Naive thymus-derived CD4-positive, alpha-beta T cell (primary cell): ENCODE results near the gene GOLGA7B. TPM values are rescaled to one million over a fixed set of nuclear protein-coding genes. Genes with fewer than 3 reads are reported as not detected.

Experiments
- ATAC-seq: fragments of 150-1000 bp; cut with Tn5 transposase; 2 replicates; pipeline ENCODE4 v1.10.0; 2021; ENCODE audit warnings: mild to moderate bottlenecking, moderate library complexity
- CTCF ChIA-PET: fragments of 350-600 bp; sonication (Branson Sonifier 250); formaldehyde crosslinking; loops from one replicate; lab custom pipeline; 2021; ENCODE audit warnings: antibody characterized with exemption; lab: Charles Lee
- POLR2A ChIA-PET: fragments of 350-600 bp; sonication (Branson Sonifier 250); formaldehyde crosslinking; loops from one replicate; lab custom pipeline; 2021; ENCODE audit warnings: antibody characterized with exemption, inconsistent platforms; lab: Charles Lee
- DNase-seq, 9 donors: peaks; one replicate each; pipeline versions ENCODE4 v3.0.0 to v3.0.0-alpha.2; 2020 to 2022; ENCODE audit warnings: mixed read lengths in 1 of 9
- H3K27ac ChIP-seq: one replicate; pipeline ENCODE4 v1.7.0; 2013; ENCODE audit warnings: mild to moderate bottlenecking, low read depth, low read length, moderate library complexity
- H3K27me3 ChIP-seq, 2 donors: one replicate each; pipeline ENCODE4 v1.7.0; 2013; ENCODE audit warnings: low read length in 2 of 2, mild to moderate bottlenecking in 2 of 2, moderate library complexity in 2 of 2; ENCODE audit not compliant: control insufficient read depth in 2 of 2, insufficient read depth in 2 of 2
- H3K36me3 ChIP-seq, 3 experiments: 1 replicate in 2 of 3; 2 replicates in 1 of 3; pipeline ENCODE4 v1.7.0; 2013; ENCODE audit warnings: low read length in 3 of 3, mild to moderate bottlenecking in 3 of 3, moderate library complexity in 1 of 3; ENCODE audit not compliant: insufficient read depth in 3 of 3, control insufficient read depth in 2 of 3
- H3K4me1 ChIP-seq, 2 donors: one replicate each; pipeline ENCODE4 v1.7.0; 2013; ENCODE audit warnings: low read length in 2 of 2, mild to moderate bottlenecking in 2 of 2, moderate library complexity in 1 of 2; ENCODE audit not compliant: control insufficient read depth in 2 of 2, insufficient read depth in 2 of 2
- H3K4me3 ChIP-seq: 2 replicates; pipeline ENCODE4 v1.7.0; 2013; ENCODE audit warnings: mild to moderate bottlenecking, low read length
- H3K9me3 ChIP-seq, 3 experiments: 1 replicate in 2 of 3; 2 replicates in 1 of 3; pipeline ENCODE4 v1.7.0; 2013; ENCODE audit warnings: low read length in 3 of 3; ENCODE audit not compliant: control insufficient read depth in 2 of 3
- H3K27ac Mint-ChIP-seq, 9 donors: one replicate each; pipeline ENCODE4 v1.8.0; 2020 to 2022; ENCODE audit warnings: mixed read lengths in 9 of 9, mild to moderate bottlenecking in 8 of 9, moderate library complexity in 5 of 9, inconsistent platforms in 2 of 9
- H3K27me3 Mint-ChIP-seq, 5 donors: one replicate each; pipeline ENCODE4 v1.8.0; 2021 to 2022; ENCODE audit warnings: mixed read lengths in 5 of 5, mild to moderate bottlenecking in 1 of 5
- H3K36me3 Mint-ChIP-seq, 5 donors: one replicate each; pipeline ENCODE4 v1.8.0; 2020 to 2022; ENCODE audit warnings: mixed read lengths in 5 of 5, mild to moderate bottlenecking in 3 of 5, inconsistent platforms in 1 of 5
- H3K4me1 Mint-ChIP-seq, 7 donors: one replicate each; pipeline ENCODE4 v1.8.0; 2020 to 2022; ENCODE audit warnings: mixed read lengths in 7 of 7, mild to moderate bottlenecking in 3 of 7, inconsistent platforms in 1 of 7
- H3K4me3 Mint-ChIP-seq, 10 donors: one replicate each; pipeline ENCODE4 v1.8.0; 2020 to 2022; ENCODE audit warnings: mild to moderate bottlenecking in 10 of 10, mixed read lengths in 10 of 10, moderate library complexity in 6 of 10, inconsistent platforms in 2 of 10
- H3K9me3 Mint-ChIP-seq, 11 donors: one replicate each; pipeline ENCODE4 v1.8.0; 2020 to 2022; ENCODE audit warnings: mixed read lengths in 11 of 11, mild to moderate bottlenecking in 4 of 11, inconsistent platforms in 1 of 11, moderate library complexity in 1 of 11
- intact Hi-C, 2 donors: fragments of 100-400 bp; cut with micrococcal nuclease; formaldehyde crosslinking; loops; one replicate each; pipeline ENCODE4 v1.15.1; 2023
- polyA plus RNA-seq, 2 donors: library from polyadenylated mRNA; unstranded; fragments of 300-500 nt; fragmentation: Illumina TruSeq; gene quantifications; one replicate each; pipeline ENCODE4 v1.2.3, GENCODE V29; 2021
- total RNA-seq, 6 experiments: library from RNA in 5 of 6; stranded (reverse) in 5 of 6; gene quantifications; 1 replicate in 5 of 6; 2 replicates in 1 of 6; pipeline ENCODE4 v1.2.3 and lab custom pipeline; 2021 to 2026

The GOLGA7B gene
- total and polyA plus RNA-seq, 7 experiments from 2014 or later: 0.62 to 8.5 (median 6.4) TPM

- Histone ChIP-seq H3K27ac (no peak overlapping the region), H3K27me3 (no peaks in the 10 kb centered on the region), H3K9me3 (no peaks in the 10 kb centered on the region), H3K4me3 (no peak overlapping the region), H3K4me1 (no peaks in the 10 kb centered on the region), H3K36me3 (no peaks in the 10 kb centered on the region)
- DNase-seq (no peak), ATAC-seq (no peak)
- no peaks in the 10 kb centered on the region for H3K36me3 Mint-ChIP-seq
- CTCF ChIA-PET: interaction anchor here (1.0 to 1.2 kb wide), 2 partner anchors 7 to 141 kb away, joined by 3 to 4 read pairs; no protein-coding TSS in a partner anchor
- H3K9me3 Mint-ChIP-seq: peaks cover 0 to 3% (median 0%) of the 10 kb centered on the region in 11 donors
- intact Hi-C loops: no loop called here
- peaks cover 9 to 30% (median 15%) of the 10 kb centered on the region in 5 donors for H3K27me3 Mint-ChIP-seq
- no peak overlapping the region for H3K4me3 Mint-ChIP-seq
- POLR2A ChIA-PET: no interaction called here
- no peaks in the 10 kb centered on the region for H3K4me1 Mint-ChIP-seq
- no peak overlapping the region for H3K27ac Mint-ChIP-seq
Observed at GRCh38 chr10:97904576-97904975, 54.9 kb downstream of the GOLGA7B start.

GRCh38 chr10:97905276-97905675, 55.6 kb downstream of the GOLGA7B start:
- intact Hi-C loops: no loop called here
- no peak overlapping the region for H3K27ac Mint-ChIP-seq
- Histone ChIP-seq H3K4me1 (no peaks in the 10 kb centered on the region), H3K27ac (no peak overlapping the region), H3K27me3 (no peaks in the 10 kb centered on the region), H3K9me3 (no peaks in the 10 kb centered on the region), H3K4me3 (no peak overlapping the region), H3K36me3 (no peaks in the 10 kb centered on the region)
- H3K9me3 Mint-ChIP-seq: peaks cover 0 to 3% (median 0%) of the 10 kb centered on the region in 11 donors
- no peak for ATAC-seq
- H3K4me3 Mint-ChIP-seq: no peak overlapping the region
- H3K36me3 Mint-ChIP-seq: no peaks in the 10 kb centered on the region
- POLR2A ChIA-PET: no interaction called here
- no peaks in the 10 kb centered on the region for H3K4me1 Mint-ChIP-seq
- CTCF ChIA-PET: interaction anchor here (1.0 to 1.7 kb wide), 2 partner anchors 136 to 140 kb away, joined by 3 to 6 read pairs; no protein-coding TSS in a partner anchor
- H3K27me3 Mint-ChIP-seq: peaks cover 9 to 30% (median 15%) of the 10 kb centered on the region in 5 donors
- no peak for DNase-seq

- POLR2A ChIA-PET: no interaction called here
- Histone ChIP-seq H3K4me3 (no peak overlapping the region), H3K27me3 (no peaks in the 10 kb centered on the region), H3K36me3 (no peaks in the 10 kb centered on the region), H3K9me3 (no peaks in the 10 kb centered on the region), H3K27ac (no peak overlapping the region), H3K4me1 (no peaks in the 10 kb centered on the region)
- H3K9me3 Mint-ChIP-seq: peaks cover 0 to 2% (median 0%) of the 10 kb centered on the region in 11 donors
- H3K27me3 Mint-ChIP-seq: peaks cover 9 to 22% (median 15%) of the 10 kb centered on the region in 5 donors
- H3K27ac Mint-ChIP-seq: no peak overlapping the region
- H3K4me1 Mint-ChIP-seq: no peaks in the 10 kb centered on the region
- intact Hi-C loops: no loop called here
- H3K36me3 Mint-ChIP-seq: no peaks in the 10 kb centered on the region
- no peak overlapping the region for H3K4me3 Mint-ChIP-seq
- CTCF ChIA-PET: interaction anchor here (1.7 kb wide), 1 partner anchor 134 kb away, joined by 6 read pairs; no protein-coding TSS in a partner anchor
- no peak for DNase-seq
- no peak for ATAC-seq
Observed at GRCh38 chr10:97907211-97907610, 57.6 kb downstream of the GOLGA7B start.

- Mint-ChIP-seq H3K27me3 (peaks cover 9 to 22% (median 15%) of the 10 kb centered on the region in 5 donors), H3K4me3 (no peak overlapping the region), H3K27ac (no peak overlapping the region), H3K36me3 (no peaks in the 10 kb centered on the region), H3K9me3 (peaks cover 0 to 2% (median 0%) of the 10 kb centered on the region in 11 donors), H3K4me1 (no peaks in the 10 kb centered on the region)
- ChIA-PET POLR2A (interaction anchor here (0.6 kb wide), 1 partner anchor 54 kb away, joined by 4 read pairs; no protein-coding TSS in a partner anchor), CTCF (no interaction called here)
- intact Hi-C loops: no loop called here
- Histone ChIP-seq H3K27me3 (no peaks in the 10 kb centered on the region), H3K4me3 (no peak overlapping the region), H3K36me3 (no peaks in the 10 kb centered on the region), H3K4me1 (no peaks in the 10 kb centered on the region), H3K9me3 (no peaks in the 10 kb centered on the region), H3K27ac (no peak overlapping the region)
- ATAC-seq (no peak), DNase-seq (no peak)
Observed at GRCh38 chr10:97907830-97908229, 58.2 kb downstream of the GOLGA7B start.

- no peaks in the 10 kb centered on the region for H3K36me3 Mint-ChIP-seq
- peaks cover 3 to 25% (median 5%) of the 10 kb centered on the region in 5 donors for H3K27me3 Mint-ChIP-seq
- ChIA-PET CTCF (interaction anchor here (1.0 kb wide), 1 partner anchor 13 kb away, joined by 3 read pairs; no protein-coding TSS in a partner anchor), POLR2A (no interaction called here)
- H3K4me1 Mint-ChIP-seq: peaks cover 0 to 10% (median 3%) of the 10 kb centered on the region in 7 donors
- H3K9me3 Mint-ChIP-seq: peaks cover 0 to 2% (median 0%) of the 10 kb centered on the region in 11 donors
- DNase-seq (no peak), ATAC-seq (no peak)
- H3K4me1 ChIP-seq: peaks cover 2 to 5% of the 10 kb centered on the region in 2 donors
- H3K27ac ChIP-seq: no peak overlapping the region
- no peaks in the 10 kb centered on the region for H3K27me3 ChIP-seq
- no peak overlapping the region for H3K4me3 Mint-ChIP-seq
- no peaks in the 10 kb centered on the region for H3K9me3 ChIP-seq
- no peak overlapping the region for H3K4me3 ChIP-seq
- H3K27ac Mint-ChIP-seq: no peak overlapping the region
- H3K36me3 ChIP-seq: no peaks in the 10 kb centered on the region
- intact Hi-C loops: loop anchor here in 1 of 2 donors (10.0 kb wide), 1 partner anchor 404 kb away; no protein-coding TSS in a partner anchor
Observed at GRCh38 chr10:97910661-97911060, 61.0 kb downstream of the GOLGA7B start.

GRCh38 chr10:97911217-97911616, 61.6 kb downstream of the GOLGA7B start:
- no peak overlapping the region for H3K4me3 ChIP-seq
- no peaks in the 10 kb centered on the region for H3K9me3 ChIP-seq
- Mint-ChIP-seq H3K27me3 (peaks cover 0 to 25% (median 5%) of the 10 kb centered on the region in 5 donors), H3K9me3 (peaks cover 0 to 3% (median 0%) of the 10 kb centered on the region in 11 donors), H3K27ac (no peak overlapping the region), H3K4me3 (no peak overlapping the region), H3K4me1 (peaks cover 0 to 10% (median 3%) of the 10 kb centered on the region in 7 donors), H3K36me3 (no peaks in the 10 kb centered on the region)
- ChIA-PET POLR2A (no interaction called here), CTCF (no interaction called here)
- DNase-seq: no peak
- intact Hi-C loops: loop anchor here in 1 of 2 donors (10.0 kb wide), 1 partner anchor 404 kb away; no protein-coding TSS in a partner anchor
- H3K4me1 ChIP-seq: peaks cover 2 to 5% of the 10 kb centered on the region in 2 donors
- no peak for ATAC-seq
- no peaks in the 10 kb centered on the region for H3K27me3 ChIP-seq
- no peaks in the 10 kb centered on the region for H3K36me3 ChIP-seq
- H3K27ac ChIP-seq: no peak overlapping the region

GRCh38 chr10:97913193-97913592, 63.5 kb downstream of the GOLGA7B start:
- Histone ChIP-seq H3K4me3 (no peak overlapping the region), H3K27ac (no peak overlapping the region), H3K4me1 (peaks cover 2 to 5% of the 10 kb centered on the region in 2 donors), H3K9me3 (no peaks in the 10 kb centered on the region), H3K27me3 (no peaks in the 10 kb centered on the region), H3K36me3 (no peaks in the 10 kb centered on the region)
- ATAC-seq (no peak), DNase-seq (no peak)
- ChIA-PET CTCF (no interaction called here), POLR2A (no interaction called here)
- peaks cover 0 to 2% (median 0%) of the 10 kb centered on the region in 11 donors for H3K9me3 Mint-ChIP-seq
- H3K27me3 Mint-ChIP-seq: peaks cover 0 to 20% (median 5%) of the 10 kb centered on the region in 5 donors
- H3K27ac Mint-ChIP-seq: no peak overlapping the region
- peaks cover 0 to 10% (median 3%) of the 10 kb centered on the region in 7 donors for H3K4me1 Mint-ChIP-seq
- no peaks in the 10 kb centered on the region for H3K36me3 Mint-ChIP-seq
- intact Hi-C loops: loop anchor here in 1 of 2 donors (10.0 kb wide), 1 partner anchor 402 kb away; no protein-coding TSS in a partner anchor
- no peak overlapping the region for H3K4me3 Mint-ChIP-seq
